Inflammatory macrophage treated with lipopolysaccharide for 1 hour (primary cell): Measurements from ENCODE around the gene MAP7D1.
"Not testable (repeated sequence)": the region's sequence is repeated elsewhere in the genome, so short reads cannot be mapped to it uniquely, and the experiment has no call there.

Source experiments
- DNase-seq, 2 donors: peaks; one replicate each; pipeline ENCODE4 v3.0.0-alpha.2; 2020 to 2022

MAP7D1 gene

GRCh38 chr1:36172017-36172747, 16.2 kb downstream of the MAP7D1 start:
- DNase-seq: no peak

- DNase-seq: no peak
Measured at GRCh38 chr1:36172983-36173382, 17.0 kb downstream of the MAP7D1 start.

DNA sequence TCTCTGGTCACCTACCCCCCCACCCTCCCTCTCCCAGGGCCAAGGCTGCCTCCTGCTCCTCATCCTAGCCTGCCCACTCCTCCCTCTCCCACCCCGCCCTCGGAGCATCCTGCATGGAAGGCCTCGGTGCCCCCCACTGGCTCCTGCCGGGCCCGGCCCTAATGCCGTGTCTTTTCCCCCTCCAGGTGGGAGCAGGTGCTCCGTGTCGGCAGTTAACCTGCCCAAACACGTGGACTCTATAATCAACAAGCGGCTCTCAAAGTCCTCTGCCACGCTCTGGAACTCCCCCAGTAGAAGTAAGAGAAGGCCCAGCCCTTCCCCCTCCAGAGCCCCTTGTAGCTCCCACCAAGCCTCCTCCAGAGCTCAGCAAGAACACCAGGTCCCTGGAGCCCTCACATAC, 18.8 kb downstream of the MAP7D1 start:
- DNase-seq: no peak

GRCh38 chr1:36175137-36176095, 19.5 kb downstream of the MAP7D1 start:
- no peak for DNase-seq

GRCh38 chr1:36176106-36176949, 20.4 kb downstream of the MAP7D1 start:
- DNase-seq: no peak

GRCh38 chr1:36177589-36178431, 21.9 kb downstream of the MAP7D1 start:
- no peak for DNase-seq

DNA sequence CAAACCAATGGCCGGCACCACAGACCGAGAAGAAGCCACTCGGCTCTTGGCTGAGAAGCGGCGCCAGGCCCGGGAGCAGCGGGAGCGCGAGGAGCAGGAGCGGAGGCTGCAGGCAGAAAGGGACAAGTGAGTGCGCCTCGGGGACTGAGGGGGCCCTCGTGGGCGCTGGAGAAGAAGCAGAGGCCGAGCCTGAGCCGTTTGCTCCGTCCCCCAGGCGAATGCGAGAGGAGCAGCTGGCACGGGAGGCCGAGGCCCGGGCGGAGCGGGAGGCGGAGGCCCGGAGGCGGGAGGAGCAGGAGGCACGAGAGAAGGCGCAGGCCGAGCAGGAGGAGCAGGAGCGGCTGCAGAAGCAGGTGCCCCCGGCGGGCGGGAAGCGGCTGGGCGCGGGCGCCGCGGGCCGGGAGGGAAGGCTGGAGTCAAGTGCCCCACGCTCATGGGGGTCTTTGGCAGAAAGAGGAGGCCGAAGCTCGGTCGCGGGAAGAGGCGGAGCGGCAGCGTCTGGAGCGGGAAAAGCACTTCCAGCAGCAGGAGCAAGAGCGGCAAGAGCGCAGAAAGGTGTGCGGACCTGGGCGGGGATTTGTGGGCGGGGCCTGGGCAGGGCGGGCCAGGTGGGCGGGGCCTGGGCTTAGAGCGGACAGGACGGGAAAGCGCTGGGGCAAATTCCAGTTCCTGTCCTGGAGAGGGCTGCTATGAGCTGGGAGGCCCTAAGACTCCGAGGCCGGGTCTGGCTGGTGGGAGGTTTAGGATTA, 22.7 kb downstream of the MAP7D1 start:
- no peak for DNase-seq

DNA sequence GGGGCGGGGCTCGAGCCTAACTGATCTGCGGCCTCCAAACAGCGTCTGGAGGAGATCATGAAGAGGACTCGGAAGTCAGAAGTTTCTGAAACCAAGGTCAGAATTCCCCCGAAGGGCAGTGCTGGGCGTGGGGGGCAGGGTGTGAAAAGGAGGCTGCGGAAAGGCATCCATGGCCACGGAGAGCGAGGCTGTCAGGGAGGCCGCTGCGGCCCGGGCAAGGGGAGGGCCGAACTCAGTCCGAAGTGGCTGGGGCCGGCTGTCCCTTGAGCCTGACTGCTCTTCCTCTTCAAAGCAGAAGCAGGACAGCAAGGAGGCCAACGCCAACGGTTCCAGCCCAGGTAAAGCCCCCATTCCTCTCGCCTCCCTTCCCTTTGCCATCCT, 23.2 kb downstream of the MAP7D1 start:
- no peak for DNase-seq

- DNase-seq: no peak
Measured at GRCh38 chr1:36182734-36183133, 26.8 kb downstream of the MAP7D1 start.

DNA sequence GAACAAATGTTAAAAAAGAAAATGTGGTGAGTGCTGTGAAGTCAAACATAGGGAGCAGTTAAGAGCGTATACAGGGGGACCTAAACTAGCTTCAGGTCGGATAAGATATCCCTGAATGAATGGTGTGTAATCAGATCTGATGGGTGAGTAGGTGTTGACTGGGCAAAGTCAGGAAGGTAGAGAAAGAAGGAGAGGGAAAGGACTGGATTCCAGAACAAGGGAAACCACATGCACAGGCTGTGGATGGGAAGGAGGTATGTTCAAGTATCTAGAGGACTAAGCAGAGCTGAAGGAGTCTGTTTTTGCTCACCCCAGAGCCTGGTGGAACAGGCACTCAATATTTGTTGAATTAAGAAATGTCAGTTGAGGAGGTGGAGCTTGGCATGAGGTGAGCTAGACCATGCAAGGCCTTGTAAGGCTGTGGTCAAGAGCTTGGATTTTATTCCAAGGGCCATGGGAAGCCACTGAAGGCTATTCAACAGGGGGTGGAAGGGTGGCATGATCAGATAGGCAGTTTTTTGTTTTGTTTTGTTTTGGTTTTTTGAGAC, 27.4 kb downstream of the MAP7D1 start:
- DNase-seq: no peak

DNA sequence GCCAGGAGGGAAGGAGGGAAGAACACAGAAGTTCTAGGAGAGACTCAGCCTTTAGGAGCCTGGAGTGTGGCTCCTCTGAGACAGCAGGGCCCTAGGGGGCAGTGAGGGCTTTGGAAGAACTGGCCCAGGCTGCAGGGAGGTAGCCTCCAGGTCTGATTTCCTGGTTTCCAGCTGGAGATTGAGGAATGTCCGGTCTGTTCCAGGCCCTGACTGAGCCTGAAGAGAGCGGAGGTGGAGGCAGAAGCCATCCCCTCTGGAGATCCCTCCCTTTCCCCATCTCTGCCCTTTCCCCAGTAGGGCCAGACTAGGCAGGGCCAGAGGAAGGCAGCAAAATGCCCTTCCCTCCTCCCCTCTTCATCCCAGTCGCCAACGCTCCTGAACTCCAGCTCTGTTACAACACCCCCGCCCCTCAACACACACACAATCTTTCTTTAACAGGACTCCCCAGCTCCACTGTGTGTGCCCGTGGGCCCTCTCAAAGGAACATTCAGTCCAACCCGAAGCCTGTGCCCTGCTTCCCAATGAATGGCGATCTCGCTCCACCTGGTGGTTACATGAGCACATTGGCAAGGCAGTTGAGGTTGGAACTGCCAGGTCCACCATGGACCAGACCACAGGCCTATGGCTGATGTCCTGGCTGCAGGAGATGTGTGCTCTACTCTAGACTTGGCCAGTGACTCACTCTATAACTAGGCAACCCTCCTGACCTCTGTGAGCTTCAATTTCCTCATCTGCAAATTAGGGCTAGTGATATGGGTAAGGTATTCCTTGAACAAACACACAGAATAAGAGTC, 32.0 kb downstream of the MAP7D1 start:
- peak; percentile 86 to 88 for DNase-seq

DNA sequence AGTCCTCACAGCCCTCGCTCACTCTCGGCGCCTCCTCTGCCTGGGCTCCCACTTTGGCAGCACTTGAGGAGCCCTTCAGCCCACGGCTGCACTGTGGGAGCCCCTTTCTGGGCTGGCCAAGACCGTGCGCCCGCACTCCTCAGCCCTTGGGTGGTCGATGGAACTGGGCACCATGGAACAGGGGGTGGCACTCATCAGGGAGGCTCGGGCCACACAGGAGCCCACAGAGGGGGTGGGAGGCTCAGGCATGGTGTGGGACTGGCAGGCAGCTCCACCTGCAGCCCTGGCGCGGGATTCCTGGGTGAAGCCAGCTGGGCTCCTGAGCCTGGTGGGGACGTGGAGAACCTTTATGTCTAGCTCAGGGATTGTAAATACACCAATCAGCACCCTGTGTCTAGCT, 40.8 kb downstream of the MAP7D1 start:
- DNase-seq: not testable (repeated sequence)

DNA sequence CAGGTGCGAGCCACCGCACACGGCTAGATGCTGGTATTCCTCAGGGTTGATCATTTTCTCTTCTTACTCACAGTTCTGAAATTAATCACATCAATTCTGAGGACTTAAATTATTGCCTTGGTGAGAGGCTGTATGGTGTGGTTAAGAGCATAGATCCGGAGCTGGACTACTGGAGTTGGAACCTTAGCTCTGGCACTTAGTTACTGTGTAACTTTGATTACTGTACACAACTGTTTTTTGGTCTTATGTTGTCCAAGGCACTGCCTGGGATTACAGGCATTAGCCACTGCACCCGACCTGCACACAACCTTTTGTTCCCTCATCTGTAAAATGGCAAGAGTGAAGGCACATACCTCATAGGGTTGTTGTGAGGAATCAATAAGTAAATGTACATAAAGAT, 42.7 kb downstream of the MAP7D1 start:
- DNase-seq: no peak

DNA sequence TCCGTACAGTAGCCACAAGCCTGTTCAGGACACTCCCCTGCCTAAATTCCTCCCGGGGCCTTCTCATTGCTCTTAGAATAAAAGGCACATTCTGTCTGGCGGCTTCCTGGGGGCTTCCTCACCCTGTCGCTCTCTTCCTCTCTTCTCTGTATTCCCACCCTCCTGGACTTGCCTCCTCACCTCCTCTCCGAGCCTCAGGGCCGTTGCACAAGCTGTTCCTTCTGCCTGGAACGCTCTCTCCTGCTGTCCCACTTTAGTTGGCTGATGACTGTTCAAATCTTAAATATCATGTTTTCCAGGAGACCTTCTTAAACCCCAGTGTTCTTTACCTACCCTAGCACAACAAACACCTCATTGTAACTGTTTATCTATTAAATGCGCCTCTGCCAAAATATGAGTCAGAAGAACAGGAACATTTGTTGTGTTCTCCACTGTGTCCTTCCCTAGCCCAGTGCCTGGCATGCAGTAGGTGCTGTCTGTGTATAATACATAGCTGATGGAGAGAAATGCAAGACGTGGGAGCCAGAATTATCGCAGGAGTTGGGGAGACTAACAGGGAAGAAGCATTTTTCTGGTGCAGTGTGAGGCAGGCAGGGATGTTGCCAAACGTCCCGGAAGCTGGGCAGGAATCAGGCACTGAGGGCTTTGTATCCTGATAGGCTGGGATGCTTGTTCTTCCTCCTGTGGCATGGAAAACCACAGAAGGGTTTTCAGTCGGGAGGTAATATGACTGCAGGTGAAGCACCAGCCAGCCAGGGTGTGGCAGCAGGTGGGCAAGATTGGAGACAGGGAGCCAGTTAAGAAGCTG, 44.2 kb downstream of the MAP7D1 start:
- no peak for DNase-seq

DNA sequence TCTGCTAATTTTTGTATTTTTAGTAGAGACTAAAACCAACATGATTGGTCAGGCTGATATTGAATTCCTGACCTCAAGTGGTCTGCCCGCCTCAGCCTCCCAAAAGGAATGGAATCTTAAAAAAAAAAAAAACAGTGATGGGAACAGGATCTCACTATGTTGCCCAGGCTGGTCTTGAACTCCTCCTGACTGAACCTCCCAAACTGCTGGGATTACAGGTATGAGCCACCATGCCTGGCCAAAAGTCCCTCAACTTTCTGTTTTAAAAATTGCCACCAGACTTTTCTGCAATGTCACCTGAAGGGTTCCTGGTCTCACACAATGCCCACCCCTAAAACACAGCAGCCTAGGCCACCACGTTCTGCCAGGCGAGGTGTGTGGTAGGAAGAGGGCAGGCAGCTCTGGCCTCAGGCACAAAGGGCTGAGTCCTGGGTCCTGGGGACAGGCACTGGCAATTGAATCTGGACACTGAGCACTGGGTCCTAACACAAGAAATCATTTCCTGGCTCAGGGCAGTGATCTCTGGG, 47.1 kb downstream of the MAP7D1 start:
- no peak for DNase-seq

DNA sequence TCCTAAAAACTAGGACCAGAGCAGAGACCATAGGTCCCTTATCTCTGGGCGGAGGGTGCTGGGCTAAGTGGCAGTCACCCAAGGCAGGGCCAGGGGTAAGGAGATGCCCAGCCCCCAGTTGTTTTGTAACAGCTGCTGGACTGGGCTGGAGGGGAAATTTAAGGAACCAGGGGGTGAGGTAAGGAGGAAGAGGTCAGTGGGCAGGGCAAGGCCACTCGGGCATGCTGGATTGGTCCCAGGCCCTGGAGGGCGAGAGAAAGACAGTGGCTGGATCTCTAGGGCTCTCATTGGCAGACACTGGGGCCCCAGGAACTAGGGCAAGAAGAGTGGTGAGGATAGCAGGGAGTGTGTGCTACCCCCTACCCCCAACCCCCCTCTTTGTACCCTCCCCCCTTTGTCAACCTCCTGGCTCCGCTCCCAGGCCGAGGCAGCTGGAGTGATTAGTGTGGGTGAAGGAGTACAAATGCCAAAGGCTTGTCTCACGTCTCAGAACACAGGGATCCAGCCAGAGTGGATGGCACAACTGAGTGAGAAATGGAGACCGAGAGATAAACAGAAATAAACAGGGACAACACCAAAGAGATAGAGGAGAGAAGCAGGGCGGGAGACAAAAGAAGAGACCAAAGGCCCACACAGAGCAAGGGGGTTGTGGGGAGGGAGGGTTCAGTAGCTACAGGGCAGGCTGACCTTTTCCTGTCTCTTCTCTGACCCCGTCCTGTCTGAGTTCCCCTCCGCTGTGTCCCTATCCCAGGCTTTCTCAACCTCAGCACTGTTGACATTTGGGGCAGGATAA, 47.8 kb downstream of the MAP7D1 start:
- peak; percentile 82 to 86 for DNase-seq

GRCh38 chr1:36204347-36204909, 48.5 kb downstream of the MAP7D1 start:
- no peak for DNase-seq

DNA sequence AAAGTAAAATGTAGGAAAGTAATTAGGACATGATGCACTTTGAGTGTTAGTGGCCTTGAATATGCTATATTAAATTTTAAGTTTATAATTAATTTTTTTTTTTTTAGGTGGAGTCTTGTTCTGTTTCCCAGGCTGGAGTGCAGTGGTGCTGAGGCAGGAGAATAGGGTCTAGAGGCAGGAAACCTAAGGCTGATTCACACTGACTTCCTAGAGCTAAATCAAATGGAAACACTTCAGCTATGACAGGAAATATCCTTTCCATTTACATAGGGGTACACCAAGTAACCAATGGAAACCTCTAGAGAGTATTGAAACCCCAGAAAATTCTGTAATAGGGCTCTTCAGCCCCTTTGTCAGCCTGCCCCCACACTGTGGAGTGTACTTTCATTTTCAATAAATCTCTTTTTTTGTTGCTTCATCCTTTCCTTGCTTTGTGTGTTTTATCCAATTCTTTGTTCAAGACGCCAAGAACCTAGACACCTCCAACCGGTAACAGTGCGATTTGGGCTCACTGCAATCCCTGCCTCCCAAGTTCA, 50.4 kb downstream of the MAP7D1 start:
- DNase-seq: no peak
